Psoas muscle (tissue), 8 donors: ENCODE measurements around the gene TUBE1. TPM values are rescaled to one million over a fixed set of nuclear protein-coding genes. Genes with fewer than 3 reads are reported as not detected.
"Not testable (repeated sequence)": the region's sequence is repeated elsewhere in the genome, so short reads cannot be mapped to it uniquely, and the experiment has no call there.

Experiments
- ATAC-seq, 4 donors: fragments of 200-7000 bp; cut with Tn5 transposase; one replicate each; pipeline ENCODE4 v1.9.1; 2020; ENCODE audit warnings: moderate library complexity in 3 of 4, mild to moderate bottlenecking in 2 of 4
- DNase-seq, 2 donors: peaks; one replicate each; pipeline ENCODE4 v3.0.0-alpha.2; 2020
- H3K27ac ChIP-seq: fragments of 200-600 bp; one replicate; pipeline ENCODE4 v1.8.0; 2022
- H3K27me3 ChIP-seq, 3 donors: fragments of 200-600 bp in 1 of 3; one replicate each; pipeline versions ENCODE4 v1.6.1 to v1.8.0; 2013 to 2022; ENCODE audit warnings: low read length in 2 of 3, mild to moderate bottlenecking in 2 of 3, moderate library complexity in 1 of 3; ENCODE audit not compliant: insufficient read depth in 3 of 3
- H3K36me3 ChIP-seq, 2 donors: fragments of 200-600 bp in 1 of 2; one replicate each; pipeline versions ENCODE4 v1.6.1 to v1.8.0; 2013 to 2022; ENCODE audit warnings: low read depth in 1 of 2, mild to moderate bottlenecking in 1 of 2, moderate library complexity in 1 of 2; ENCODE audit not compliant: insufficient read depth in 1 of 2
- H3K4me1 ChIP-seq: fragments of 200-600 bp; one replicate; pipeline ENCODE4 v1.8.0; 2022
- H3K4me3 ChIP-seq: fragments of 200-600 bp; one replicate; pipeline ENCODE4 v1.8.0; 2022; ENCODE audit warnings: mild to moderate bottlenecking
- H3K9me3 ChIP-seq: fragments of 200-600 bp; one replicate; pipeline ENCODE4 v1.8.0; 2022
- CTCF ChIP-seq: fragments of 200-600 bp; IDR thresholded peaks from one replicate; pipeline ENCODE4 v1.8.0; 2022; ENCODE audit warnings: antibody characterized with exemption
- WGBS, 3 donors: extraction: QIAGEN DNeasy Blood & Tissue Kit; methylation state at CpG; one replicate each; pipeline versions ENCODE4 v1.1.6 to v1.1.7; 2013; 5-methylcytosine and 5-hydroxymethylcytosine counted together
- intact Hi-C, 2 donors: fragments of 100-400 bp; cut with DNase I; formaldehyde crosslinking; loops; one replicate each; pipeline versions ENCODE4 v1.11.0 to v1.14.2; 2022
- polyA plus RNA-seq, 3 donors: library from polyadenylated mRNA; stranded (reverse); fragments of 200-250 nt; gene quantifications; one replicate each; pipeline ENCODE4 v1.2.3, GENCODE V29; 2013
- total RNA-seq, 4 donors: library from RNA; stranded (reverse); fragmentation: NEBNext Ultra II Directional in 2 of 4; extraction: Animal tissue kit (Norgen Biotek cat#: 25700) in 2 of 4; gene quantifications; one replicate each; pipeline versions ENCODE4 v1.2.1 to v1.2.4, GENCODE V29; 2021 to 2023
- donor health status: healthy with polysubstance abuse.
- donor health status: DM: no; HTN: no; CAD: no; lungs with moderate emphysema.
- donor health status: Bipolar disorder and iron deficiency.
- donor health status: healthy.
- donor health status: DM: yes; HTN: yes; CAD: no.
- donor health status: DM: no; HTN: no; CAD: no.
- donor health status: DM: no; HTN: no; CAD: no.
- donor health status: DM: yes; HTN: yes; CAD: no.

TUBE1 gene
- total and polyA plus RNA-seq, 7 donors, result 4.7 to 7.0 (median 5.9) TPM

DNA sequence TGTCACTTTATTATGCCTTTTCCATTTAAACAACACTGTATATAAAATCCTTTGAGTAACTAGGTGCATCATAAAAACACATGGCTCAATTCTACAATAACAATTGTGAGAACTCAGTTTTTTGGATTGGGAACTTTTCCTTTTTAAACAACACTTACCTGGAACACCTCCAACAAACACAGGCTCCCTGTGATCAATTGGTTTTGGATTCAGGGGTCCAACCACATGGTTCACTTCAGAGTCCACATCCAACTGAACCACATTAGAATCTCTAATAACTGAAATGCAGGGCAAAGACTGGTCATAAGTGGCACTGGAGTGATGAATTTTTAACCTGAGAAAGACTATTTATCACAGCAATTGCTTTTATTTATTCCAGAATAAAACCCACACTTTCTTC, 26.6 kb upstream of the TUBE1 start:
- no peak for TF ChIP-seq CTCF
- ATAC-seq, result no peak
- DNase-seq, result no peak
- Histone ChIP-seq H3K4me3 (no peak overlapping the region), H3K36me3 (peaks cover 0 to 9% of the 10 kb centered on the region in 2 donors), H3K9me3 (no peaks in the 10 kb centered on the region), H3K4me1 (no peaks in the 10 kb centered on the region), H3K27me3 (no peaks in the 10 kb centered on the region), H3K27ac (no peak overlapping the region)
- intact Hi-C loops, result no loop called here

DNA sequence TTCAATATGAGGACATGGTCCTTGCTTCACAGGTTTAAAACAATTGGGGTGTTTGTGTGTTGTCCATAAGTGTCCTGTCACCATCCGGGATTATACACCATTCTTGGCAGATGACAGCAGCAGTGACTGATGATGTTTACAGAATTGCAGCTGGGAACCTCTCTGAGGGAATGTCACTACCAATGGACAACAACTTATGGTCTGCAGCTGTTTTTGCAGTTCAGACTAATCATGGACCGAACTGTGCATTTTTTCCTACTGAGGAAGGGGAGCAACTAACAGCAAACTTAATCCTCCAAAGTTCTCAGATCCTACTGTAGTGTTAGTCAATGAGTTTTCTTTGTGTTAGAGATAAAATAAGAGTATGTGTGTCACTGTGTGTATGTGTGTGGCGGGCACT, 26.1 kb upstream of the TUBE1 start:
- H3K4me3 ChIP-seq, result no peak overlapping the region
- intact Hi-C loops, result no loop called here
- ATAC-seq (no peak), DNase-seq (no peak)
- H3K27me3 ChIP-seq, result no peaks in the 10 kb centered on the region
- no peak overlapping the region for H3K27ac ChIP-seq
- WGBS, 3 donors, result 31 to 34% (median 32%) methylated on average over 3 of the region's 3 CpGs
- peaks cover 0 to 9% of the 10 kb centered on the region in 2 donors for H3K36me3 ChIP-seq
- no peaks in the 10 kb centered on the region for H3K4me1 ChIP-seq
- no peak for TF ChIP-seq CTCF
- H3K9me3 ChIP-seq, result no peaks in the 10 kb centered on the region

GRCh38 chr6:112109262-112109661, 22.0 kb upstream of the TUBE1 start:
- Histone ChIP-seq H3K4me3 (no peak overlapping the region), H3K9me3 (no peaks in the 10 kb centered on the region), H3K27me3 (no peaks in the 10 kb centered on the region), H3K36me3 (peaks cover 0 to 6% of the 10 kb centered on the region in 2 donors), H3K27ac (no peak overlapping the region), H3K4me1 (no peaks in the 10 kb centered on the region)
- TF ChIP-seq CTCF, result no peak
- DNase-seq (no peak), ATAC-seq (no peak)
- WGBS, 3 donors, result 28 to 42% (median 35%) methylated on average over 9 of the region's 9 CpGs
- intact Hi-C loops, result no loop called here

- H3K9me3 ChIP-seq, result no peaks in the 10 kb centered on the region
- WGBS, 3 donors, result 58 to 62% (median 59%) methylated on average over 2 of the region's 2 CpGs
- H3K4me1 ChIP-seq, result no peaks in the 10 kb centered on the region
- no peak overlapping the region for H3K4me3 ChIP-seq
- ATAC-seq, result no peak
- no peak for TF ChIP-seq CTCF
- no peak for DNase-seq
- intact Hi-C loops, result no loop called here
- no peak overlapping the region for H3K27ac ChIP-seq
- H3K36me3 ChIP-seq, result peaks cover 0 to 6% of the 10 kb centered on the region in 2 donors
- no peaks in the 10 kb centered on the region for H3K27me3 ChIP-seq
Measured at GRCh38 chr6:112106562-112106961, 19.3 kb upstream of the TUBE1 start.

- H3K36me3 ChIP-seq, H3K27ac ChIP-seq, intact Hi-C loops, ATAC-seq, H3K4me3 ChIP-seq, H3K9me3 ChIP-seq, H3K4me1 ChIP-seq, DNase-seq, H3K27me3 ChIP-seq: not testable (repeated sequence)
- WGBS, 3 donors, result 86 to 96% (median 93%) methylated on average over 2 of the region's 2 CpGs
Measured at GRCh38 chr6:112106026-112106425, 18.7 kb upstream of the TUBE1 start.
